Purkinje cell (primary cell): ENCODE results near the gene ATXN10. TPM values are rescaled to one million over a fixed set of nuclear protein-coding genes. Genes with fewer than 3 reads are reported as not detected.

Experiments
- polyA plus RNA-seq: library from polyadenylated mRNA; unstranded; fragments of >200 nt; fragmentation: Nextera tagmentation; gene quantifications from 2 replicates; pipeline ENCODE4 v1.2.1, GENCODE V29; 2014

The ATXN10 gene, protein sequence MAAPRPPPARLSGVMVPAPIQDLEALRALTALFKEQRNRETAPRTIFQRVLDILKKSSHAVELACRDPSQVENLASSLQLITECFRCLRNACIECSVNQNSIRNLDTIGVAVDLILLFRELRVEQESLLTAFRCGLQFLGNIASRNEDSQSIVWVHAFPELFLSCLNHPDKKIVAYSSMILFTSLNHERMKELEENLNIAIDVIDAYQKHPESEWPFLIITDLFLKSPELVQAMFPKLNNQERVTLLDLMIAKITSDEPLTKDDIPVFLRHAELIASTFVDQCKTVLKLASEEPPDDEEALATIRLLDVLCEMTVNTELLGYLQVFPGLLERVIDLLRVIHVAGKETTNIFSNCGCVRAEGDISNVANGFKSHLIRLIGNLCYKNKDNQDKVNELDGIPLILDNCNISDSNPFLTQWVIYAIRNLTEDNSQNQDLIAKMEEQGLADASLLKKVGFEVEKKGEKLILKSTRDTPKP
- polyA plus RNA-seq, result 296 and 338 TPM in 2 replicates

DNA sequence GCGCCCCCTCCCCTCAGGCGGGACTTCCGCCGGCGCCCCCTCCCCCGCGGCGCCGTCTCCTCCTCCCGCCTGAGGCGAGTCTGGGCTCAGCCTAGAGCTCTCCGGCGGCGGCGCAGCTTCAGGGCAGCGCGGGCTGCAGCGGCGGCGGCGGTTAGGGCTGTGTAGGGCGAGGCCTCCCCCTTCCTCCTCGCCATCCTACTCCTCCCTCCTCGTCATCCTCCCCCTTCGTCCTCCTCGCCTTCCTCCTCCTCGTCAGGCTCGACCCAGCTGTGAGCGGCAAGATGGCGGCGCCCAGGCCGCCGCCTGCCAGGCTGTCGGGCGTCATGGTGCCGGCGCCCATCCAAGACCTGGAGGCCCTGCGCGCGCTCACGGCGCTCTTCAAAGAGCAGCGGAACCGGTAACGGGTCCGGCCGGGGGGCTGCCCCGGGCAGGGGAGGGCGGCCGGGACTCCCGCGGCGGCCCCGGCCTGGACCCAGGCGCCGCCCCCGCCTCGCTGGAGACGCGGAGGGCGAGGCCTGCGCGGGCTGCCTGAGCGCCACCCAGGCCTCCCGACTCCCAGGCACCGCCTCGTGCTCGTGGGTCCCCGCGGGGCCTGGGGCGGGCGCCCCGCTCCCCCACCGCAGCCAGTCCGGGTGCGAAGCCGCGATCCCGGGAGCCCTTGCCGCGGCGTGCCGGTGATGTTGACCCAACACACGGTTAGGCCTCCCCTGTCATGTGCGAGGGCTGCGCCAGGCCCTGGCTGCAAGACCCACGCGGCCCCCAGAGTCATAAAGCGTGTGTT is at the start of gene ATXN10:
Gene ATXN10, plus strand, starts transcription at position 52 of the 781 bp plus-strand sequence. Its CDS starts 230 bp downstream, at position 282.

Other genes starting within 250 kb of the ATXN10 start
- 0.56 and 4.3 TPM in 2 replicates for gene FBLN1, start 169.0 kb upstream of the ATXN10 start, polyA plus RNA-seq